DND-41 (cell line): ENCODE data around the gene ARNT2.

Experiments used
- EZH2 ChIP-seq: IDR thresholded peaks from 3 replicates; pipeline ENCODE4 v1.6.1; 2012; ENCODE audit warnings: borderline replicate concordance, low read depth, mild to moderate bottlenecking, moderate library complexity, low read length, inconsistent platforms; ENCODE audit not compliant: severe bottlenecking
- TF ChIP-seq, protein P1 (sequence below): IDR thresholded peaks from 2 replicates; pipeline ENCODE4 v1.5.1; 2012; ENCODE audit warnings: borderline replicate concordance, low read length, moderate library complexity, mild to moderate bottlenecking; ENCODE audit not compliant: poor library complexity, severe bottlenecking; ENCODE audit errors: extremely low read depth

DNA sequence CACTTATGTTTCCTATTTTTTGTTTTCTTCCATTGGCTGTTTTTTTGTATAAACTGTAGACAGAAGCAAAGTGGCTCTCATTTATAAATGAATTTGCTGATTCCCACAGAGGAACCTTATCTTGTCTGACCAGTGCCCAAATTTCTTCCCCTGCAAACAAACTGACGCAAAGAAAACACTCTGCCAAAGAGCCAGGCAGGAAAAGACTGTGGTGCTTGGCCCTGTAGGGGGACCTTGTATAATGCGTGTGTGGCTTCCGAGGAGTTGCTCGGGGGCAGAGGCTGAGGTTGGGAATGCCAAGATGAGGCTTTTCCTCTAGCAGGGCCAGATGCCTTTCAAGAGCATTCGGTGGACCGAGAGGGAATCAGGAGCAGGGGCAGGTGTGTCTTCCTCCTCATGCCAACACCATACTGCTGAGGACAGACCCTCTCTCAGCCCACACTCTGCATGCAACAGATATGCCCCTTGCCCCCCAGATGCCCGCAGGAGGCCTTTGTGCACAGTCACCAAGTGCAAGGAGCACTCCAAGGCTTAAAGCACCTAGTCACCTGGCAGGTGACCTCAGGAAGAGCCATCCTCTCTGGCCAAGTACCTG is 186.7 kb downstream of the ARNT2 start:
- TF ChIP-seq, protein P1, sequence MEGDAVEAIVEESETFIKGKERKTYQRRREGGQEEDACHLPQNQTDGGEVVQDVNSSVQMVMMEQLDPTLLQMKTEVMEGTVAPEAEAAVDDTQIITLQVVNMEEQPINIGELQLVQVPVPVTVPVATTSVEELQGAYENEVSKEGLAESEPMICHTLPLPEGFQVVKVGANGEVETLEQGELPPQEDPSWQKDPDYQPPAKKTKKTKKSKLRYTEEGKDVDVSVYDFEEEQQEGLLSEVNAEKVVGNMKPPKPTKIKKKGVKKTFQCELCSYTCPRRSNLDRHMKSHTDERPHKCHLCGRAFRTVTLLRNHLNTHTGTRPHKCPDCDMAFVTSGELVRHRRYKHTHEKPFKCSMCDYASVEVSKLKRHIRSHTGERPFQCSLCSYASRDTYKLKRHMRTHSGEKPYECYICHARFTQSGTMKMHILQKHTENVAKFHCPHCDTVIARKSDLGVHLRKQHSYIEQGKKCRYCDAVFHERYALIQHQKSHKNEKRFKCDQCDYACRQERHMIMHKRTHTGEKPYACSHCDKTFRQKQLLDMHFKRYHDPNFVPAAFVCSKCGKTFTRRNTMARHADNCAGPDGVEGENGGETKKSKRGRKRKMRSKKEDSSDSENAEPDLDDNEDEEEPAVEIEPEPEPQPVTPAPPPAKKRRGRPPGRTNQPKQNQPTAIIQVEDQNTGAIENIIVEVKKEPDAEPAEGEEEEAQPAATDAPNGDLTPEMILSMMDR = no peak
- TF ChIP-seq EZH2 = no peak
